Adipocyte (in vitro differentiated cells): Measurements from ENCODE around the gene CHMP3.
"Not testable (repeated sequence)": the region's sequence is repeated elsewhere in the genome, so short reads cannot be mapped to it uniquely, and the experiment has no call there.

ENCODE experiments used
- DNase-seq: peaks from one replicate; pipeline ENCODE4 v3.0.0-alpha.2; 2015; ENCODE audit warnings: low read depth
- H3K27me3 ChIP-seq: replicated peaks from 2 replicates; pipeline ENCODE4 v1.7.0; 2013; ENCODE audit warnings: mild to moderate bottlenecking, low read length, moderate library complexity; ENCODE audit not compliant: control insufficient read depth, insufficient read depth
- H3K36me3 ChIP-seq: 2 replicates; pipeline ENCODE4 v1.7.0; 2013; ENCODE audit warnings: low read length, mild to moderate bottlenecking, moderate library complexity; ENCODE audit not compliant: control insufficient read depth, insufficient read depth, severe bottlenecking
- H3K4me1 ChIP-seq: 2 replicates; pipeline ENCODE4 v1.7.0; 2013; ENCODE audit warnings: mild to moderate bottlenecking, low read length, moderate library complexity; ENCODE audit not compliant: control insufficient read depth, insufficient read depth
- H3K4me3 ChIP-seq: 2 replicates; pipeline ENCODE4 v1.7.0; 2013; ENCODE audit warnings: mild to moderate bottlenecking, low read length, moderate library complexity
- H3K9ac ChIP-seq: 2 replicates; pipeline ENCODE4 v1.7.0; 2013; ENCODE audit warnings: mild to moderate bottlenecking, low read length, moderate library complexity
- H3K9me3 ChIP-seq: 2 replicates; pipeline ENCODE4 v1.7.0; 2013; ENCODE audit warnings: mild to moderate bottlenecking, low read length, moderate library complexity; ENCODE audit not compliant: control insufficient read depth

Gene CHMP3

DNA sequence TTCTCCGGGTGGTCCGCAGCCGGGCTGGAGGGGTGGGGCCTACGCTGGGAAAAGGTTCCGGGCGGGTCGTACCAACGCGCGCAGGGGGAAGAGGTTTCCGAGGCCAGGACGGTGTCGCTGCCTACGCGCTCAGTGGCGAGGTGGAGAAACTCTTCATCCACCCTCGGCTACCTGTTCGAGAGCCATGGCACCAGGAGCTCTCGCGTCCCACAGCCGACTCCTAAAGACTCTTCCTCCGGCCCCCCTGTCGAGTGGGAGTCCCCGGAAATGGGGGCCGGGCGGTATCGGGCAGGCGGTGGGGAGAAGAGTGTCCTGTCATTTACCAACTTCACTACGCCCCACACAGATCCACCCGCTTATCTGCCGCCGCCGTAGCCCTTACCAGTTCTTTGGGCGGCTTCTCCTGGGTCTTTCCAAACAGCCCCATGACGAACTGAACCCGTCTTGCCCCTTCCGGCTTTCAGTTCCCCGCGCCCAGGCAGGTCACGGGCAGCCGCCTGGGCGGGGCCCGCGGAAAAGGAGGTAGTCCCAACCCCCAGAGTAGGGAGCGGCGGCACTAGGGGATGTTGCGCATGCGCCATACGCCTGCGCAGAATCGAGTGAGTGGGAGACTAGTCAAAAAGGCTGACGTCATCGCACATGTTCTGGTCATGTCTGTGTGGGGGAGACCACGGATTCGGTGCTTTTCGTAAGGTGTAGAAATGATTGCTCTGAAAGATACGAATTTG lies at the start of gene CHMP3:
CHMP3 (minus strand) TSS at position 522 of the 728 bp plus-strand sequence; CDS start at position 427, 95 bp downstream.
- no peaks in the 10 kb centered on the region for H3K9me3 ChIP-seq
- H3K4me3 ChIP-seq, result peak within 1 kb of the TSS; percentile 98
- peak within 1 kb of the TSS; percentile 100 for H3K9ac ChIP-seq
- no peaks in the 10 kb centered on the region for H3K36me3 ChIP-seq
- peaks cover 25% of the 10 kb centered on the region for H3K4me1 ChIP-seq
- peak; percentile 99 for DNase-seq
- H3K27me3 ChIP-seq, result no peaks in the 10 kb centered on the region

DNA sequence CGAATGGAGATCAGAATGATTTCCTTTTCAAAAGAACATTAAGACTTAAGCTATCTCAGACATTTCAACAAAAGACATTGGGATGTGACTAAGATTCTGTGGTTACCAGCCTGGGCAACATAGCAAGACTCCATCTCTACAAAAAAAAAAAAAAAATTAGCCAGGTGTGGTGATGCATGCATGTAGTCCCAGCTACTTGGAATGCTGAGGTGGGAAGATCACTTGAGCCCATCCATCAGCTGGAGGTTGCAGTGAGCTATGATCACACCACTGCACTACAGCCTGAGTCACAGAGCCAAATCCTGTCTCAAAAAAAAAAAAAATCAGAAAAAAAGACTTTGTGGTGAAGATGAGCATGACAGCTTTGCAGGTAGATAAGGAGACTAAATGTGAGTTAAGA lies 47.6 kb upstream of the CHMP3 start:
- H3K9ac ChIP-seq, result no peak overlapping the region
- no peaks in the 10 kb centered on the region for H3K27me3 ChIP-seq
- no peak for DNase-seq
- no peak overlapping the region for H3K4me3 ChIP-seq
- peaks cover 7% of the 10 kb centered on the region for H3K4me1 ChIP-seq
- no peaks in the 10 kb centered on the region for H3K9me3 ChIP-seq
- H3K36me3 ChIP-seq, result peaks cover 65% of the 10 kb centered on the region

DNA sequence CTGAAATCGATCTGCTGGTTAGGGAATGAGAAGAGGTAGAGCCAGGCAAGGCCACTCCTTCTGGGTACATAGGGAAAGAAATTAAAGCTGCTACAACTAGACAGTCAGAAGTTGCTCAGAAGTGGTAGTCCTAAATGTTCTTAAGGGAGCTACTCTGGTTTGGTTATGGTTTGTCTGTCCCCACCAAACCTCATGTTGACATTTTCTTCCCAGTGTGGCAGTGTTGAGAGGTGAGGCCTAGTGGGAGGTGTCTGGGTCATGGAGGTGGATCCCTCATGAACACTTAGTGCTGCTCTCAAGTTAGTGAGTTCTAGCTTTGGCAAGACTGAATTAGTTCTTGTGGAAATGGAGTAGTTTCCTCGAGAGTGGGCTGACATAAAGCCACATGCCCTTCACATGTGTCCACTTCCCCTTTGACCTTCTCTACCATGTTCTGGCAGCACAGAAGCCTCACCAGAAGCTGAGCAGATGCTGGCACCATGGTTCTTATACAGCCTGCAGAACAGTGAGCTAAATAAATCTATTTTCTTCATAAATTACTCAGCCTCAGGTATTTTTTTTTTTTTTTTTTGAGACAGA lies 45.7 kb upstream of the CHMP3 start:
- H3K4me1 ChIP-seq, result peaks cover 7% of the 10 kb centered on the region
- no peak overlapping the region for H3K9ac ChIP-seq
- H3K36me3 ChIP-seq, result peaks cover 71% of the 10 kb centered on the region
- H3K27me3 ChIP-seq, result no peaks in the 10 kb centered on the region
- no peak for DNase-seq
- no peak overlapping the region for H3K4me3 ChIP-seq
- H3K9me3 ChIP-seq, result no peaks in the 10 kb centered on the region

DNA sequence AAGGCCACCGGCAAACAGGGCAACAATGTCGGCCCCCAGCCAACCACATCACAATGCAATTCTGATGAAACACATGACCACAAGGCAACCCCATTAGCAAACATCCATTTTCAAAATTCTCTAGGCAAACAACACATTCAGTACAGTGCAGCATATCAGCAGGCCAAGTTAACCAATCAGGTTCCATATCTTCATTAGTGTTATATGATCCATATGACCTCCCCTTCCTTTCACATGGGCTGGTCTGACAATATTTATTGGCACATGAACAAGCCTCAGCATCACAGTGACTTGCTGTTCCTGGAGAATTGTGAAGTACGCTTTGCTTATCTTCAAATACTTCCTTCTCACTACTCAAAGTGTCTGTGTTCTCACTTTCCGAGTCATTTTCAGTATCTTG lies 40.7 kb upstream of the CHMP3 start:
- H3K9ac ChIP-seq, result no peak overlapping the region
- H3K4me1 ChIP-seq, result no peaks in the 10 kb centered on the region
- no peaks in the 10 kb centered on the region for H3K9me3 ChIP-seq
- DNase-seq, result no peak
- H3K36me3 ChIP-seq, result peaks cover 49% of the 10 kb centered on the region
- H3K27me3 ChIP-seq, result no peaks in the 10 kb centered on the region
- H3K4me3 ChIP-seq, result no peak overlapping the region

DNA sequence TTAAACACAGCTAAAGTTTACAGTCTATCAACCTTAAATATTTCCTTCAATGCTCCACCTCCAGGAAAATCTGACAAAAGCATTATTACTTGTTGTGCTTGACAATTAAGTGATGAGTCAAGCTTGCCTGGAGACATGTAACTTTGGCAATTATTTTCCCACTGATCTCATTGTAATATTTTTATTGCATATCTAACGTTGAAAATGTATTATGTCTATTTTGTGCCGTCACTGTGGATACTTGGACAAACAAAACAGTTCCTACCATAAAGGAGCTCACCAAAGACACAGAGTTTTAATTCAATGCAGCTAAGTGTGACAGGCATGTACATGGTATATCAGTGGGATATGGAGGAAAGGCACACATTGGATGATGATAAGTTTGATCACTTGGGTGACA lies 35.7 kb upstream of the CHMP3 start:
- no peaks in the 10 kb centered on the region for H3K27me3 ChIP-seq
- H3K36me3 ChIP-seq, result peaks cover 6% of the 10 kb centered on the region
- no peaks in the 10 kb centered on the region for H3K4me1 ChIP-seq
- no peak for DNase-seq
- no peak overlapping the region for H3K9ac ChIP-seq
- H3K9me3 ChIP-seq, result no peaks in the 10 kb centered on the region
- H3K4me3 ChIP-seq, result no peak overlapping the region

DNA sequence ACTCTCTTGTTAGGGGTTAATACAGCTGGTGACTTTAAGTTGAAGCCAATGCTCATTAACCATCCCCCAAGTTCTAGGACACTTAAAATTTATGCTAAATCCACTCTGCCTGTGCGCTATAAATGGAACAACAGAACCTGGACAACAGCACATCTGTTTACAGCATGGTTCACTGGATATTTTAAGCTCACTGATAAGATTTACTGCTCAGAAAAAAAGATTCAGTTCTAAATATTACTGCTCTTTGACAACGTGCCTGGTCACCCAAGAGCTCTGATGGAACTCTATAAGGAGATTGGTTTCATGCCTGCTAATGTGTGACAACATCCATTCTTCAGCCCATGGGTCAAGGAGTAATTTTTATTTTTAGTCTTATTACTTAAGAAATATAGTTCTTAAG lies 32.9 kb upstream of the CHMP3 start:
- no peaks in the 10 kb centered on the region for H3K36me3 ChIP-seq
- no peaks in the 10 kb centered on the region for H3K27me3 ChIP-seq
- no peak overlapping the region for H3K4me3 ChIP-seq
- H3K9ac ChIP-seq, result no peak overlapping the region
- DNase-seq, result no peak
- H3K4me1 ChIP-seq, result no peaks in the 10 kb centered on the region
- no peaks in the 10 kb centered on the region for H3K9me3 ChIP-seq

DNA sequence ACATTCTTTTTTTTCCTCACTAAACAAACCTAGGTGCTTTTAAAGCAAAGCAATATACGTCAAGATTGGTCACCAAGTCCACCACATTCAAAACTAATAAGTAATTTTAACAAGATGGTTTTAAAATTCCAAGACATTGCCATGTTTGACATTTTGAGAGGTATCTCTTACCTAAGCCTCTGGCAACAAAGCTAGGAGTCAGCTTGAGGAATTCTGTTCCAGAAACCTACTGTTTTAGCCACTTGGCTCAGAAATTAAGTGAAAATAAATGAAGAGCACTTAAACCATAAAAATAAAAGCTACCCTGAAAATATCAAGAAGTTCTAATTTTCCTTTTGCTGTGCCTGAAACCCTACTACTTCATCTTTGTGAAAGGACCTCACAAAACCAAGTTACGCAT lies 30.0 kb upstream of the CHMP3 start:
- DNase-seq, result no peak

DNA sequence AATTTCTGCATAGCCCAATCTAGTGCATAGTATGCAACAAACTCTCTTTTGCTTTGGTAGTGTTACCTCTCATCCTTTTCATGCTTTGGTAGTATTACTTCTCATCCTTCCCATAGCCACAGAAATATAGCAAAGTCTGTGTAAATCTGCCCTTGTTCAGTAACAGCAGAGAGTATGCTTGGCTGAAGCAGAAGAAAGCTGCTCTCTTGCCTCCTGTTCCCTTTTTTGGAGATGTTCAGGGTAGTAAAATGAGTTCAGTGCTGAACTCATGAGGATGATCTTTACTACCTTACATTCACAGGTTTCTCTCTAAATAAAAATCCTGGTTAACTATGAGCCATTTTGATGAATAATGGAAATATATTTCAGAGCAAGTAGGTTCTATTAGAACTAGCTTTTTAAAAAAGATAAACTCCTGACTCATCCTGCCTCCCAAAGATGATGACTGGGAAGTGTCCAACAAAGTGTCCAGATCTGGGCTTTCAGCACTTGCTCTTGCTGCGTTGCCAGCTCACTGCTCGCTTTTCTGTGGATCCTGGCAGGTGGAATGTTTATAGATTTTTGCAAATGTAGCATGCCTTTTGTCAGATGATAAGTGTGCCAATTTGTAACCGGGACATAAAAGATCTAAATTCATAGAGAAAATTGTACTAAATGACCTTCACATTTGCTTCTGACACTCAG lies 29.4 kb upstream of the CHMP3 start:
- Histone ChIP-seq H3K27me3 (no peaks in the 10 kb centered on the region), H3K4me1 (no peaks in the 10 kb centered on the region), H3K36me3 (no peaks in the 10 kb centered on the region), H3K9ac (no peak overlapping the region), H3K9me3 (no peaks in the 10 kb centered on the region), H3K4me3 (no peak overlapping the region)
- DNase-seq, result no peak

More for the DNA sequence above, 30.0 kb upstream of the CHMP3 start:
- Histone ChIP-seq H3K9me3 (no peaks in the 10 kb centered on the region), H3K36me3 (no peaks in the 10 kb centered on the region), H3K9ac (no peak overlapping the region), H3K4me3 (no peak overlapping the region), H3K27me3 (no peaks in the 10 kb centered on the region), H3K4me1 (no peaks in the 10 kb centered on the region)

DNA sequence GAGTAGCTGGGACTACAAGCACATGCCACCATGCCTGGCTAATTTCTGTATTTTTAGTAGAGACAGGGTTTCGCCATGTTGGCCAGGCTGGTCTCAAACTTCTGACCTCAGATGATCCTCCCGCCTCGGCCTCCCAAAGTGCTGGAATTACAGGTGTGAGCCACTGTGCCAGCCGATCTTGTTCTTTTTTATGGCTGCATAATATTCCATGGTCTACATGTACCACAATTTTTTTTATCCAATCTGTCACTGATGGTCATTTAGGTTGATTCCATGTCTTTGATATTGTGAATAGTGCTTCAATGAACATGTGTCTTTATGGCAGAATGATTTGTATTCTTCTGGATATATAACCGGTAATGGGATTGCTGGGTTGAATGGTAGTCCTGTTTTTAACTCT lies 26.5 kb upstream of the CHMP3 start:
- not testable (repeated sequence) for DNase-seq, H3K4me3 ChIP-seq, H3K4me1 ChIP-seq, H3K9me3 ChIP-seq, H3K27me3 ChIP-seq, H3K9ac ChIP-seq, H3K36me3 ChIP-seq

DNA sequence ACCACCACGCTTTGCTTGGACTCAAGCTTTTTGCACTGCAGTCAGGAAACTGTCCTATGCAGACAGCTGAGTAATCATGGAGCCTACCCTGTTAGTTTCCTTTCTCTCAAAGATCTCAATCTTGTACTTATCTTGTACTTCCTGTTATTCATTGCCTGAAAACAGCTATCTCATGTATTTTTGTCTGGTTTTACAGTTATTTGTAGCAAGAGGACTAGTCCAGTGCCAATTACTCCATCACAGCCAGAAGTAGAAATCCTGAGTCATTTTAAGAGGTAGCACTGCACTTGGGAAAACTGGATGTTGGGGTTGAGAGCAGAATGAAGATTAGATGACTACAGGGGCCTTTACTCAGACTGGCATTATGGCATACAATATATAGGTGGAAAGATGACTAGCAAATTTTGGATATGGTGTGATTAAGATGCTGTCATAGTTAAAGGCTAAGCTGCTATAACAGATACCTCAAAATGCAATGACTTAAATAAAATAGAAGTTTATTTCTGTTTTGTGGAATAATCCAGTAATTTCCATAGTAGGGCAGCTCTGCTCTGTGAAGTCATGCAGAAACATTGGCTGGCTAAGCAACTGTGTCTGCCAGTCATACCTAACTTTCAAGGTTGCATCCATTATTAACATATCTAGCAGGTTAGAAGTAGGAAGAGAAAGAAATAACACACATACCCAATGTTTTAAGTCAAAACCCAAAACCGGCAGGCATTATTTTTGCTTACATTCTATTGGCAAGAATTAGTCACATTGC lies 21.1 kb upstream of the CHMP3 start:
- H3K9me3 ChIP-seq, result no peaks in the 10 kb centered on the region
- H3K9ac ChIP-seq, result no peak overlapping the region
- H3K4me1 ChIP-seq, result peaks cover 7% of the 10 kb centered on the region
- no peak overlapping the region for H3K4me3 ChIP-seq
- peak; percentile 4 for DNase-seq
- H3K27me3 ChIP-seq, result no peaks in the 10 kb centered on the region
- H3K36me3 ChIP-seq, result no peaks in the 10 kb centered on the region

DNA sequence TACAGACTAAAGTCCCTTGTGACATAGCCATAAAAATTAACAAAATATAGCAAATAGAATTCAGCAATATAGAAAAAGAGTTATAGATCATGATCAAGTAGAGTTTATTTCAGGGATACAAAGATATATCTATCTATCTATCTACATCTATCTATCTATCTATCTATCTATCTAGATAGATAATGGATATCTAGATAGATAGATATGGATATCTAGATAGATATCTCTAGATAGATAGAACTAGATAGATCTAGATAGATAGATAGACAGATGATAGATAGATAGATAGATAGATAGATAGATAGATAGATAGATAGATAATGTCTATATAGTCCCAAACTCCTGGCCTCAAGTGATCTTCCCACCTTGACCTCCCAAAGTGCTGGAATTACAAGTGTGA lies 17.3 kb upstream of the CHMP3 start:
- Histone ChIP-seq H3K4me1 (peaks cover 7% of the 10 kb centered on the region), H3K4me3 (no peak overlapping the region), H3K36me3 (no peaks in the 10 kb centered on the region), H3K27me3 (no peaks in the 10 kb centered on the region), H3K9ac (no peak overlapping the region), H3K9me3 (no peaks in the 10 kb centered on the region)
- no peak for DNase-seq
